ENCODE results near the gene NDST3. TPM values are rescaled to one million over a fixed set of nuclear protein-coding genes. Genes with fewer than 3 reads are reported as not detected.

NDST3 gene
- polyA plus RNA-seq, 1 donor (not counting 4 experiments of a cell fraction or from before 2014, with no cell fraction given): not detected

DNA sequence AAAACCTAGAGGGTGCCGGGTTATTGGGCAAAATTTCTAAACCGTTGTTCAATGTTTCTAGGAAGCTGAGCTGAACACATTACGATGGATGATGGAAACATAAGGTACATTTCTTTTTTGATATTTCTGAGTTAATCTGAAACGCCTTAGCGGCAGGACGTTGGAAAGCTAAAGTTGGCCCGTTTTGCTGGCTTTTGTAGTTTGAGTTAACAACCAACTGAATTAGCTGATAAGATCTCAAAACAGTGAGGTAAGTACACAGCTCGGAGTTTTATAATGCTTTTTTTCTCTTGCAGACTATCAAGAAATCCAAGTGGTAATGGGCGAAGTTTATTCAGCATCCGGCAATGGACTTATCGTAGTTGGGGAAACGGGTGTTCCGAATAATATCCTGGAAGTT is 245.0 kb downstream of the NDST3 start:
- H3K9ac ChIP-seq (ENCODE audit: control insufficient read depth, extremely low read depth, insufficient read depth, low read length): peak overlapping the region; percentile 99
- no peaks in the 10 kb centered on the region for H3K9me3 ChIP-seq (ENCODE audit: control insufficient read depth, low read depth, low read length)
- peaks cover 17% of the 10 kb centered on the region for H3K4me1 ChIP-seq (ENCODE audit: control insufficient read depth, extremely low read depth, insufficient read depth, low read length)
- TF ChIP-seq EZH2 (IDR thresholded peaks at IDR 0.05; ENCODE audit: low read length): no peak
- TF ChIP-seq, protein P1, sequence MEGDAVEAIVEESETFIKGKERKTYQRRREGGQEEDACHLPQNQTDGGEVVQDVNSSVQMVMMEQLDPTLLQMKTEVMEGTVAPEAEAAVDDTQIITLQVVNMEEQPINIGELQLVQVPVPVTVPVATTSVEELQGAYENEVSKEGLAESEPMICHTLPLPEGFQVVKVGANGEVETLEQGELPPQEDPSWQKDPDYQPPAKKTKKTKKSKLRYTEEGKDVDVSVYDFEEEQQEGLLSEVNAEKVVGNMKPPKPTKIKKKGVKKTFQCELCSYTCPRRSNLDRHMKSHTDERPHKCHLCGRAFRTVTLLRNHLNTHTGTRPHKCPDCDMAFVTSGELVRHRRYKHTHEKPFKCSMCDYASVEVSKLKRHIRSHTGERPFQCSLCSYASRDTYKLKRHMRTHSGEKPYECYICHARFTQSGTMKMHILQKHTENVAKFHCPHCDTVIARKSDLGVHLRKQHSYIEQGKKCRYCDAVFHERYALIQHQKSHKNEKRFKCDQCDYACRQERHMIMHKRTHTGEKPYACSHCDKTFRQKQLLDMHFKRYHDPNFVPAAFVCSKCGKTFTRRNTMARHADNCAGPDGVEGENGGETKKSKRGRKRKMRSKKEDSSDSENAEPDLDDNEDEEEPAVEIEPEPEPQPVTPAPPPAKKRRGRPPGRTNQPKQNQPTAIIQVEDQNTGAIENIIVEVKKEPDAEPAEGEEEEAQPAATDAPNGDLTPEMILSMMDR (optimal IDR thresholded peaks at IDR 0.05 in 1 of 3, IDR thresholded peaks at IDR 0.05 in 1 of 3, conservative IDR thresholded peaks at IDR 0.05 in 1 of 3; ENCODE audit: extremely low read depth in 1 of 3, insufficient read depth in 2 of 3, low read length in 3 of 3): no peak
- peak overlapping the region; percentile 84 to 98 (median 94) for H3K4me3 ChIP-seq (ENCODE audit: control insufficient read depth in 2 of 3, extremely low read depth in 1 of 3, insufficient read depth in 2 of 3, low read depth in 1 of 3, low read length in 3 of 3)
- H3K79me2 ChIP-seq (ENCODE audit: control insufficient read depth, insufficient read depth, low read length): peaks cover 15% of the 10 kb centered on the region
- H3K27me3 ChIP-seq (ENCODE audit: control insufficient read depth, extremely low read depth, insufficient read depth, low read length): no peaks in the 10 kb centered on the region
- H4K20me1 ChIP-seq (ENCODE audit: control insufficient read depth, extremely low read depth, insufficient read depth, low read length): no peaks in the 10 kb centered on the region
- peak overlapping the region; percentile 97 for H3K27ac ChIP-seq (ENCODE audit: control insufficient read depth, insufficient read depth, low read length)
- FAIRE-seq: no peak
- H3K4me2 ChIP-seq (ENCODE audit: control insufficient read depth, extremely low read depth, insufficient read depth, low read depth, low read length): peak overlapping the region; percentile 89
- H3K9me1 ChIP-seq (ENCODE audit: control insufficient read depth, extremely low read depth, insufficient read depth, low read length): no peaks in the 10 kb centered on the region
- no peak for DNase-seq (ENCODE audit: low read depth, low spot score)
- H3K36me3 ChIP-seq (ENCODE audit: control insufficient read depth in 2 of 2, extremely low read depth in 1 of 2, insufficient read depth in 2 of 2, low read length in 2 of 2): peaks cover 2 to 19% of the 10 kb centered on the region in 2 experiments
- dilution Hi-C loops (cut with MboI; ENCODE audit: extremely low pct_ligation_motif_present, low sequenced_read_pairs): no loop called here
- no peak overlapping the region for H2AFZ ChIP-seq (ENCODE audit: control insufficient read depth, low read length)

DNA sequence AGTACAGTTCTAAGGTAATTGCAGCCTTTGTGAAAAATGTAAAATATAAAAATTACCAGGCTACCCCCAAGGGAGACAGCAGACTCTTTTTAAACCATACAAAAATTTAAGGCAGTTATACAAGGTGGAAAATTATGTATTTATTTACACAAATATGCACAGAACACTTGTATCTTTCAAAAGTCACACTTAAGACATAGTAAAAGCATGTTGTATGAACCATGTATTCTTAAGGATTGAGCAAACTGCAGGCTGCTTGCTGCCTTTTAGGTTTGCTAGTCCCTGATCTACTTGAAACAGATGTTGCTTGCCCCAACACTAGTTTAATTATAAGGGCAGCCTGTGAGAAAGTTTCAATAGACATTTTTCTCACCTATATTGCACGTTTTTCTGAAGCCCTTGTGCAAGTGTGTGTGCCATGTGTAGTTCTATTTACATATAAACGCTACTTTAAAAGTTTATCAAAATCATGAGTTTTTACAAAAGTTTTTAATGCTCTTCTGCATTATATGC is 245.7 kb downstream of the NDST3 start:
- Histone ChIP-seq H3K4me3 (ENCODE audit: control insufficient read depth in 2 of 3, extremely low read depth in 1 of 3, insufficient read depth in 2 of 3, low read depth in 1 of 3, low read length in 3 of 3) (peak overlapping the region; percentile 84 to 98 (median 94)), H3K27me3 (ENCODE audit: control insufficient read depth, extremely low read depth, insufficient read depth, low read length) (no peaks in the 10 kb centered on the region), H3K9me3 (ENCODE audit: control insufficient read depth, low read depth, low read length) (no peaks in the 10 kb centered on the region), H3K79me2 (ENCODE audit: control insufficient read depth, insufficient read depth, low read length) (peaks cover 15% of the 10 kb centered on the region), H3K36me3 (ENCODE audit: control insufficient read depth in 2 of 2, extremely low read depth in 1 of 2, insufficient read depth in 2 of 2, low read length in 2 of 2) (peaks cover 2 to 19% of the 10 kb centered on the region in 2 experiments), H3K27ac (ENCODE audit: control insufficient read depth, insufficient read depth, low read length) (peak overlapping the region; percentile 97), H3K4me1 (ENCODE audit: control insufficient read depth, extremely low read depth, insufficient read depth, low read length) (peaks cover 21% of the 10 kb centered on the region), H3K9ac (ENCODE audit: control insufficient read depth, extremely low read depth, insufficient read depth, low read length) (peak overlapping the region; percentile 99), H3K9me1 (ENCODE audit: control insufficient read depth, extremely low read depth, insufficient read depth, low read length) (no peaks in the 10 kb centered on the region), H3K4me2 (ENCODE audit: control insufficient read depth, extremely low read depth, insufficient read depth, low read depth, low read length) (peak overlapping the region; percentile 89), H4K20me1 (ENCODE audit: control insufficient read depth, extremely low read depth, insufficient read depth, low read length) (no peaks in the 10 kb centered on the region), H2AFZ (ENCODE audit: control insufficient read depth, low read length) (no peak overlapping the region)
- TF ChIP-seq EZH2 (IDR thresholded peaks at IDR 0.05; ENCODE audit: low read length): no peak
- TF ChIP-seq, protein P1 (optimal IDR thresholded peaks at IDR 0.05 in 1 of 3, IDR thresholded peaks at IDR 0.05 in 1 of 3, conservative IDR thresholded peaks at IDR 0.05 in 1 of 3; ENCODE audit: extremely low read depth in 1 of 3, insufficient read depth in 2 of 3, low read length in 3 of 3): no peak
- FAIRE-seq (no peak), DNase-seq (ENCODE audit: low read depth, low spot score) (no peak)
- dilution Hi-C loops (cut with MboI; ENCODE audit: extremely low pct_ligation_motif_present, low sequenced_read_pairs): no loop called here
